ENCODE data around the gene PDZD11. TPM values are rescaled to one million over a fixed set of nuclear protein-coding genes. Genes with fewer than 3 reads are reported as not detected.

PDZD11 gene
- total and polyA plus RNA-seq, 2 donors from 2014 or later: 31.3 to 74.6 TPM

DNA sequence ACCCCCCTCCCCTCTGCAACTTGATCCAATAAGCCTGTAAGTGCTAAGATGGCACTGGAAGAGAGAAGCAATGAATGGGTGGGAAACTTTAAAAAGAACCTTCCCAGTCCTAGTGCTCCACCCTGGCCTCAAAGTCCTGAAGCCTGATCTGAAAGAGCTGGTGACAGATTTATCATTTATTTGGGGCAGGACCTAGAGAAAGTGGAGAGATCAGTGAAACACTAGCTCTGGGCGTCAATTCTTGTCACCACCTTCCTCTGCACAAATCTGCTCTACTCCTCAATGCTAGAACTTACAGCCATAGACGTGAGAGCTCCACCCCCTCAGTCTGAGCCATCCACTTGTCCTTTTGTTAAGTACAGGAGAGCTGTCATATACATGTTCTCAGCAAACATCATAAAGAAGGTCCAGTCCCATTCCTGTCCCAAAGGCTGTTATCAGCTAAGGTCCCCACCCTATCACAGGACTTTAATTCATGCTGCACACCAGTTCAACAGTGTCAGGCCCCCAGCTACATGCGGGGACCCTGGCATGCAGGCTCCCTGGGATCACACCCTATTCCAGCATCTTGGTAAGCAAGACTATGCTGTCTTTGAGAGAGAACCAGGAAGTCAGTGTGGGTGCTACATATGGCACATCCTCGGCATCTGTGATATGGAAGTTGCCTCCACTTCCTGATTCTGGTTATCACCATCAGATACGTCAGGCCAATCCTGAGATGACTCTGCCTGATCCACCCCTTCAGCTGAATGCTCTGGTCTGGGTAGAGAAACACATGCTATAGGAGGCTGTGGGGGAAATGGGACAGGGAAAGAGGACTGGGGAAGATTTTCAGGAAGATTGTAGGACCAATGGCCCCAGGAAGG is 32.1 kb downstream of the PDZD11 start:
- H3K9ac ChIP-seq (ENCODE audit: low read length in 3 of 3): no peak overlapping the region
- H3K4me1 ChIP-seq (ENCODE audit: control insufficient read depth in 2 of 3, insufficient read depth in 2 of 3, low read depth in 1 of 3, low read length in 3 of 3): no peaks in the 10 kb centered on the region
- no peak for FAIRE-seq
- intact Hi-C loops (cut with DNase I): no loop called here
- no peaks in the 10 kb centered on the region for H3K36me3 ChIP-seq (ENCODE audit: control insufficient read depth in 2 of 3, insufficient read depth in 3 of 3, low read length in 3 of 3)
- H3K9me3 ChIP-seq (ENCODE audit: control insufficient read depth in 2 of 3, insufficient read depth in 1 of 3, low read length in 3 of 3): no peaks in the 10 kb centered on the region
- no peaks in the 10 kb centered on the region for H3K27me3 ChIP-seq (ENCODE audit: control insufficient read depth, insufficient read depth, low read length)
- TF ChIP-seq, protein P1, sequence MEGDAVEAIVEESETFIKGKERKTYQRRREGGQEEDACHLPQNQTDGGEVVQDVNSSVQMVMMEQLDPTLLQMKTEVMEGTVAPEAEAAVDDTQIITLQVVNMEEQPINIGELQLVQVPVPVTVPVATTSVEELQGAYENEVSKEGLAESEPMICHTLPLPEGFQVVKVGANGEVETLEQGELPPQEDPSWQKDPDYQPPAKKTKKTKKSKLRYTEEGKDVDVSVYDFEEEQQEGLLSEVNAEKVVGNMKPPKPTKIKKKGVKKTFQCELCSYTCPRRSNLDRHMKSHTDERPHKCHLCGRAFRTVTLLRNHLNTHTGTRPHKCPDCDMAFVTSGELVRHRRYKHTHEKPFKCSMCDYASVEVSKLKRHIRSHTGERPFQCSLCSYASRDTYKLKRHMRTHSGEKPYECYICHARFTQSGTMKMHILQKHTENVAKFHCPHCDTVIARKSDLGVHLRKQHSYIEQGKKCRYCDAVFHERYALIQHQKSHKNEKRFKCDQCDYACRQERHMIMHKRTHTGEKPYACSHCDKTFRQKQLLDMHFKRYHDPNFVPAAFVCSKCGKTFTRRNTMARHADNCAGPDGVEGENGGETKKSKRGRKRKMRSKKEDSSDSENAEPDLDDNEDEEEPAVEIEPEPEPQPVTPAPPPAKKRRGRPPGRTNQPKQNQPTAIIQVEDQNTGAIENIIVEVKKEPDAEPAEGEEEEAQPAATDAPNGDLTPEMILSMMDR (IDR thresholded peaks at IDR 0.05; ENCODE audit: borderline replicate concordance, extremely low read depth, insufficient read depth): no peak
- no peak overlapping the region for H3K4me3 ChIP-seq (ENCODE audit: low read length in 3 of 3)
- no peak overlapping the region for H3K27ac ChIP-seq (ENCODE audit: low read depth in 2 of 2, low read length in 2 of 2)
- DNase-seq: no peak

DNA sequence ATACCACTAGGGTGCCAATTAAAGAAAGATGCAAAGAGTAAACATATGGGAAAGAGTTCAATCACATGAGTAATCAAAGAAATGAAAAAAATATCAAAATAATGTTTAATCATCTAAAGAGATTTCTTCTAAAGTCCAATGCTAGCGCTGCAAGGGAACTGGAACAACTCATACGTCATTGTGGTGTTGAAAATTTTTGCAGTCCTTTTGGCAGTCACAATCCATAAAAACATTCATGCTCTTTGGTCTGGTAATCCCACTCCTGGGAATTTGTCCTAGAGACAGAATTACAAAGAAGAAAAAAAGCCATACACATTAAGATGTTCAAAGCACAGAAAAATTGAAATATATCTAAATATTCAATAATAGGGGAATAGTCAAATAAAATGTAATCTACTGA is 34.3 kb downstream of the PDZD11 start:
- Histone ChIP-seq H3K36me3 (ENCODE audit: control insufficient read depth in 2 of 3, insufficient read depth in 3 of 3, low read length in 3 of 3) (no peaks in the 10 kb centered on the region), H3K4me1 (ENCODE audit: control insufficient read depth in 2 of 3, insufficient read depth in 2 of 3, low read depth in 1 of 3, low read length in 3 of 3) (no peaks in the 10 kb centered on the region), H3K27me3 (ENCODE audit: control insufficient read depth, insufficient read depth, low read length) (no peaks in the 10 kb centered on the region), H3K9me3 (ENCODE audit: control insufficient read depth in 2 of 3, insufficient read depth in 1 of 3, low read length in 3 of 3) (no peaks in the 10 kb centered on the region), H3K27ac (ENCODE audit: low read depth in 2 of 2, low read length in 2 of 2) (no peak overlapping the region), H3K4me3 (ENCODE audit: low read length in 3 of 3) (no peak overlapping the region), H3K9ac (ENCODE audit: low read length in 3 of 3) (no peak overlapping the region)
- intact Hi-C loops (cut with DNase I): no loop called here
- FAIRE-seq (peak; percentile 78), DNase-seq (no peak)
- TF ChIP-seq, protein P1 (IDR thresholded peaks at IDR 0.05; ENCODE audit: borderline replicate concordance, extremely low read depth, insufficient read depth): no peak

DNA sequence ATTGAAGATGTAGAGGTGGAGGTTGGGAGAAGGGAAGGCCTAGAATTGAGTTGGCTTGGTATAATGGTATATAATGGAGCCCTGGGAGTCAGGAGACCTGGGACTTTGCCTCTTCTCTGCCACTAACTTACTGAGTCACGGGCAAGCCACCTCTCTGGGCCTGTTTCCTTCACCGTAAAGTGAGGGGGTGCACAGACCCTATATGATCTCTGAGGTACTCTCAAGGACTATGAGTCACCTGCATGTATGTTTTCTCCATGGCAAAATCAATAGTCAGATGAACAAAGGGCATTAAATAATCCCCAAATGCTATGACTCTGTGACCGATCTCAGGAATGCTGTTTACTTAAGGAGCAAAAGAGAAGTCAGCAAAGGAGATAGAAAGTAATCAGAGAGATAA is 34.8 kb downstream of the PDZD11 start:
- DNase-seq (no peak), FAIRE-seq (no peak)
- no peaks in the 10 kb centered on the region for H3K9me3 ChIP-seq (ENCODE audit: control insufficient read depth in 2 of 3, insufficient read depth in 1 of 3, low read length in 3 of 3)
- intact Hi-C loops (cut with DNase I): no loop called here
- TF ChIP-seq, protein P1 (IDR thresholded peaks at IDR 0.05; ENCODE audit: borderline replicate concordance, extremely low read depth, insufficient read depth): no peak
- no peaks in the 10 kb centered on the region for H3K4me1 ChIP-seq (ENCODE audit: control insufficient read depth in 2 of 3, insufficient read depth in 2 of 3, low read depth in 1 of 3, low read length in 3 of 3)
- H3K36me3 ChIP-seq (ENCODE audit: control insufficient read depth in 2 of 3, insufficient read depth in 3 of 3, low read length in 3 of 3): no peaks in the 10 kb centered on the region
- no peak overlapping the region for H3K27ac ChIP-seq (ENCODE audit: low read depth in 2 of 2, low read length in 2 of 2)
- no peaks in the 10 kb centered on the region for H3K27me3 ChIP-seq (ENCODE audit: control insufficient read depth, insufficient read depth, low read length)
- H3K4me3 ChIP-seq (ENCODE audit: low read length in 3 of 3): no peak overlapping the region
- H3K9ac ChIP-seq (ENCODE audit: low read length in 3 of 3): no peak overlapping the region

Data from kidney (tissue), 14 donors.